Measurements from ENCODE around the gene LNPEP.

LNPEP gene

GRCh38 chr5:96963267-96963666 lies 27.4 kb downstream of the LNPEP start:
- DNase-seq = no peak

GRCh38 chr5:96966801-96967200 lies 30.9 kb downstream of the LNPEP start:
- no peak for DNase-seq

GRCh38 chr5:96967400-96967799 lies 31.5 kb downstream of the LNPEP start:
- DNase-seq = no peak

GRCh38 chr5:96968074-96968473 lies 32.2 kb downstream of the LNPEP start:
- DNase-seq = no peak

GRCh38 chr5:96968614-96969013 lies 32.7 kb downstream of the LNPEP start:
- DNase-seq = no peak

- DNase-seq = no peak
Measured at GRCh38 chr5:96969366-96969765, 33.5 kb downstream of the LNPEP start.

GRCh38 chr5:96972599-96973334 lies 36.9 kb downstream of the LNPEP start:
- DNase-seq = no peak

- DNase-seq = no peak
Measured at GRCh38 chr5:96973532-96974401, 37.9 kb downstream of the LNPEP start.

GRCh38 chr5:96975656-96976055 lies 39.8 kb downstream of the LNPEP start:
- DNase-seq = no peak

- no peak for DNase-seq
Measured at GRCh38 chr5:96977228-96977627, 41.3 kb downstream of the LNPEP start.

GRCh38 chr5:96978812-96979449 lies 43.1 kb downstream of the LNPEP start:
- DNase-seq = no peak

- DNase-seq = no peak
Measured at GRCh38 chr5:96984506-96985192, 48.8 kb downstream of the LNPEP start.

GRCh38 chr5:96986450-96986849 lies 50.6 kb downstream of the LNPEP start:
- no peak for DNase-seq

- no peak for DNase-seq
Measured at GRCh38 chr5:96990102-96990501, 54.2 kb downstream of the LNPEP start.

- no peak for DNase-seq
Measured at GRCh38 chr5:96991708-96992107, 55.8 kb downstream of the LNPEP start.

GRCh38 chr5:96993760-96994159 lies 57.9 kb downstream of the LNPEP start:
- no peak for DNase-seq

- no peak for DNase-seq
Measured at GRCh38 chr5:96994493-96994892, 58.6 kb downstream of the LNPEP start.

- no peak for DNase-seq
Measured at GRCh38 chr5:96995419-96995818, 59.5 kb downstream of the LNPEP start.

- DNase-seq = peak; percentile 9
Measured at GRCh38 chr5:96997265-96997859, 61.5 kb downstream of the LNPEP start.

GRCh38 chr5:96999856-97000255 lies 64.0 kb downstream of the LNPEP start:
- DNase-seq = no peak

GRCh38 chr5:97000391-97000790 lies 64.5 kb downstream of the LNPEP start:
- no peak for DNase-seq

GRCh38 chr5:97002983-97003382 lies 67.1 kb downstream of the LNPEP start:
- DNase-seq = no peak
